Activated effector memory CD4-positive, alpha-beta T cell treated with Interleukin-2 at 50 U/mL for 16 hours (primary cell): ENCODE results near the gene SPATA6L.
A peak's percentile ranks its signal among the peaks of the same experiment; 100 is the strongest.

Experiments used
- DNase-seq: peaks from one replicate; pipeline ENCODE4 v3.0.0-alpha.2; 2020

The SPATA6L gene

GRCh38 chr9:4622016-4622415 is 44.3 kb downstream of the SPATA6L start:
- DNase-seq: no peak

DNA sequence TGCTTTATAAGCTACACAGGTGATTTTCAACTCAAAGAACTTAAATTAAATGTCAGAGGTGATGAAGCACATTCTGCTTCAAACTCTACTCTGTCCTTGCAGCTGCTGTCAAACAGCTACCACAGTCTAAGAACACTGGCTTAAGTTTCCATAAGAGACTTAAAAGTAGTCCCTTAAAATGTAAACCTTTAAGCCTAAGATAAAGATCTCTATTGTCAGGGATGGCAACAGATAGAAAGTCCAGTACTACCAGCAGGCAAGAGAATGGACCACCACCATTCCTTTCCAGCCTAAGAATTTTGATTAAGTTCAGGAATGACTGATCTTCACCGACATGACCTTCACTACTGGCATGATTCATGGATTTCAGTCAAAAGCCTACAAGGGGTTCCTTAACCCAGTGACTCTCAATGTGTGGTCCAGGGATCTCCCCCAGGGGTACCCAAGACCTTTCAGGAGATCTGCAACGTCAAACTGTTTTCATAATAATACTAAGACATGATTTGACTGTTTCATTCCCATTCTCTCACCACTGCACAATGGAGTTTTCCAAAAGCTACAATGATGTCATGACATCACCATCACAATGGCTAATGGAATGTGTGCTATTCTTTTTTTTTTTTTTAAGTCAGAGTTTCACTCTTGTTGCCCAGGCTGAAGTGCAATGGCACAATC is 45.3 kb downstream of the SPATA6L start:
- DNase-seq: no peak

- DNase-seq: no peak
Measured at GRCh38 chr9:4620057-4620765, 46.1 kb downstream of the SPATA6L start.

GRCh38 chr9:4618700-4619099 is 47.6 kb downstream of the SPATA6L start:
- DNase-seq: no peak

DNA sequence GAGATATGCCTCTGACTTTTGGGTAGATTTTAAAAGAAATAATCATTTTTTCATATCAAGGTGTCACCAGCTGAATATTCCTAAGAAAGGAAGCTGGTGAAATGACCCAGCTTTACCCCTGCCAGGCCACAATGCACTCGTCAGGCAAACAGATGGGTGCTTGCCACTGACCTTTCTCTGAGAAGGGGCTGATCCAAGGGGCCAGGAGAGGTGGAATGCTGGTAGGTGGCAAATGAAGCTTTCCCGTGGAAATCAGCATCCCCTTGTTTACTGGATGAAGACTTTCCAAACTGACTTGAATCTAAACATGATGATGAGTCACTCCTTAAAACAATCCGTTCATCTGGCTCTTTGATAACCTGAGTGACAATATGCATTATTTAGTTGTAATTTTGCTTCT is 48.5 kb downstream of the SPATA6L start:
- no peak for DNase-seq

GRCh38 chr9:4615778-4616177 is 50.5 kb downstream of the SPATA6L start:
- no peak for DNase-seq

DNA sequence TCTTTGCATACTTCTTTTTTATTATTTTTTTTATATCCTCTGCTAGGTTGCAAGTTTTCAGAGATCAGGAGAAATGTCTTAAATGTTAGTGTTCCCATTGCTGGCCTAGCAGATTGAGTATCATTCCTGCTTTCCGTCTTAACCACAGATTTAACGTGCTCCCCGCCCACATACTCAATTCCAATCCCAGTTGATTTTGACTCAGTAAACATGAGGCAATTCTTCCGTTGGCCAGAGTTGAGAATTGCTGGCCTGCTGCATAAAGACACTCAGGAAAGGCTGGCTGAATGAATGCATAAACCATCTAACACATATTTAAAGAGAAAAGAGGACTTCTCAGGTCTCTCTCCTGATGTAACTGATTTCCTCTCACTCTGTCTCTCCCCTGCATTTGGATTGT is 51.0 kb downstream of the SPATA6L start:
- DNase-seq: no peak

GRCh38 chr9:4614627-4615026 is 51.7 kb downstream of the SPATA6L start:
- no peak for DNase-seq

GRCh38 chr9:4606033-4606432 is 60.2 kb downstream of the SPATA6L start:
- DNase-seq: peak; percentile 53

DNA sequence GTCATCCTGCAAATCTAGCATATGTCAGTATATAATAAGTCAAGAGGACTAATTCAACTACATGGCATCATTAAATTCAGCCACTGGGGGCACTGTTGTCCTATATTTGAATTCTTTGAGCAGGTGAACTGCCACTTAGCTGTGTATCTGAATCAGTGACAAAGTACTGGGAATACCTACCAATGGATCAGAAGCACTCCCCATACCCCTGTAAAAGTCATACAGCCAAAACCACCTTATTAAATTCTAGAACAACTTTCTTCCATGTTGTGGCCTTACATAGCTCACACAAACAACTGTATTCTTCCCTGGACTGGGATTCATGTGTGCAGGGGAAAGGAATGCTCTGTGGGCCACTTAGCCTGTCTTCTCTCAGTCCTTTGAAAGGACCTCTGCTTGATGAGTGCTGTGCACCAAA is 61.6 kb downstream of the SPATA6L start:
- peak; percentile 11 for DNase-seq

- DNase-seq: no peak
Measured at GRCh38 chr9:4603830-4604229, 62.5 kb downstream of the SPATA6L start.

- no peak for DNase-seq
Measured at GRCh38 chr9:4600368-4600767, 65.9 kb downstream of the SPATA6L start.

DNA sequence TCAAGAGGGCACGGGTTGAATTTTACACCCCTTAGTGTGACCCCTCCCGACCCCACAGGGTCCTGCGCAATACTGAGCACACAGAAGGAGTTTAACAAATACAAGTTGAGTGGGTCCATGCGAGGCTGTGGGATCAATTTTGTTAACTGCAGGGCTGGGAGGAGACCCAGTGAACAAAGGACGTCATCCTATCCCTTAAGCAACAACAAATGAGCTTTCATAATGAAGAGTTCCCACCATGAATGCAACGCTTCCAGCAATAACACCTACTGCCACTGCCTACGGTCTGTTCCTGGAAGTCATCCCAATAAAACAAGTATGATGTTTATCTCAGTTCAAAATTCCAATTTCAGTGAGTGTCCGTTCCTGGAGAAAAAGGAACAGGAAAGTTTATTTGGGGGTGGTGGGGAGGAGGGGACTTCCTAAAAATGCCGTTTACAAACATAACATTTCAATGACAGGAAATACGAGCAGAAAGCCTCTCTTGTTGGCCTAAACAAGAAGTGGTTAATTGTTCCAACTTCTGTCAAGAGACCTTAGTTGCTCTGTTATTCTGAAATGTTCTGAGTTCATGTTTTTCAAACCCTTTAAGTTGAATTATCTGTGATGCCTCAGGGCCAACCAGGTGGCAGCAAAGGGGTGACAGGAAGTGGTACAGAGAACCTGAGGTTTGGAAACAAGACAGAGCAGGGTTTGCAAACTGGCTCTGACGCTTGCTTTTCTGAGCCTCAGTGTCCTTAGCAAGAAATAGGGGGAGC is 69.9 kb downstream of the SPATA6L start:
- peak; percentile 38 for DNase-seq

DNA sequence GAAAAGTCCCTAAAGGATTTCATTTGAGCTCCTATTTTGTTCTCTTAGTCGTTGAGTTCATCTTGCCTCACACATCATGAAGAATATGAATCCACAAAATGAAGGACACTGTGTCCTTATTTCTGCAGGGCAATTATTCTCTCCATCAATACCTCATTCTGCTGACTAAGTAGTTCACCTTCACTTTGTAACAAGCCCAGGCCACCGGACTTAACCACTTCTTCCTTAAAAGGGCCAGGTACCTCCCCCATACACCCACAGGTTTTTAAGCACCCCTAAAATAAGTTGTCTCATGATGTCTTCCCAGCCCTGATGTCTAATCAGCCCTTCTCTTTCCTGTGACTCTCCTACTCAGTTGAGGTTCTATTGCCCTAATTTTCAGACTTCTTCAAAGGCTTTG is 71.3 kb downstream of the SPATA6L start:
- DNase-seq: no peak

DNA sequence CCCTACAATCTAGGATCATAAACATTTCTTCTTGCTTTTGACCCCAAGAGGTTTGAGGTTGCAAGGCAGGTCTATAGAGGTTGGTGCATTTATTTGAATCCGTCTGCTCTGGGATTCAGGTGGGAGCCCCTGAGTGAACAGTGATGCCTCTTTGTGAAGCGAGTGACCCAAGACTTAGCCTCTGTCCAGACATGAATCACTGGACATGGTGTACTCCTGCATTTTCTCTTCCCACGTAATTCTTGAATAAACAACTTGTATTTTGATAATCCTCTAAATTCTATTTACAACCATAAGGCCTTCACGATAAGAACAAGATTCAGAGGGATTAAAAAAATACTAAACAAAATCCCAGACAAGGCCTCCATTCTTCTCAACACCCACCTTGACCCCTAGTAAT is 71.7 kb downstream of the SPATA6L start:
- DNase-seq: no peak

DNA sequence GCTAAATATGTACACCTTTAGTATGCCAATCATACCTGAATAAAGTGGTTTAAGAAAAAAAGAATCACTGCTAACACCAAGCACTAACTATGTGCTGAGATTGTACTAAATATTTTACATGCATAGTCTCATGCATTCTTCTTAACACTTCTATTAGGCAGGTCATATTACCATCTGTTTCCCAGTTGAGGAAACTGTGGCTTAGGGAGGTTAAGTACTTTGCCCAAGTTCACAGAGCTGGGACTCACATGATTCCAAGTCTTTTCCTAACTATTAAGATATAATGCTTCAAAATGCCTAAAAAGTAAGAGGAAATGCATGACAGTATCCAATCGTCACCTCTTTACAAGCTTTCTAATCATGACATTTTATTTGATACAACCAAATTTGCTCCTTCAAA is 73.4 kb downstream of the SPATA6L start:
- DNase-seq: no peak

DNA sequence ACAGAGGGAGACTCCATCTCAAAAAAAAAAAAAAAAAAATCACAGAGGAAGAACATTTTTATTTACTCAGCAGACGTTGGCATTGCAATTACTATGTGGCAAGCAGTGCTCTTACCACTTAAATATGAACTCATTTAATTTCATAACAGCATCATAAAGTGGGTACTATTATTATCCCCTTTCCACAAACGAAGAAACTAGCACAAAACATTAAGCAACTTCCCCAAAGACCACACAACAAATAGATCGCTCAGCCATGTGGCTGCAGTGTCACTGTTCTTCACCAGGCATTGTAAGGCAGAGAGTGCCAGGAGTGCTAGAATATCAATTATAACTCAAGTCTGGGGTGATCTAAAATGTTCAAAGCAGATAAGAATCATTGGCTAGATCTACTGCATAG is 74.0 kb downstream of the SPATA6L start:
- DNase-seq: no peak

- no peak for DNase-seq
Measured at GRCh38 chr9:4591123-4591500, 75.2 kb downstream of the SPATA6L start.

DNA sequence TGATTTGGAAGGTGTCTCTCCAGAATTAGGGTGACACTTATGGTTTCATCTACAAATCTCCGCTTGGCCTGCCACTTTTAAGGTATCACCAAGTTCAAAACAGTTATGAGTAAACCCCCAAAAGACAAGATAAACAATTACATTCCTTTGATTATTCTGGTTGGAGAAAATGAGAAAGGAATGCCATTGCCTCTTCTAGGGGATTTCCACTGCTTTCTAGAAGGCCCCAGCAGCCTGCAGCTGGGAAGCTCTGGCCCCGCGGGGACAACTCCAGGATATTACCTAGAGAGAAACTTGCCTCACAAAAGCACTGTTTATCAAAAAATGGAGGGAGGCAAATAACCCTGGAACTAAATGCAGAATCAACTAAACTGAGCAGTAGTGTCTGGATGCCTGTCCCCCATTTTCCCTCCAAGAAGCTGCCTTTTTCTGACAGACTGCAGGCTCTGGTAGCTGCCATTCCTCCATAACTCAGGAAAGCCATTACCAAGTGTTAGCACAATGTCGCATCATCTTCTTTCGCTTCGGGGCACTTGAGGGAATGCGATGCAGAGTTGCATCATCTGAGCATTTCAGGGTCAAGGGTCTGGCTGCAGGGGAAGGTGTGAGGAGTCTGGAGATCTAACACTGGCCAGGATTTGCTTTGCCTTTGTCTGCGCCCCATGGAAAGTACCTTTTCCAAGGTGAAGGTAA is 75.7 kb downstream of the SPATA6L start:
- DNase-seq: no peak

- DNase-seq: no peak
Measured at GRCh38 chr9:4588721-4589120, 77.6 kb downstream of the SPATA6L start.

DNA sequence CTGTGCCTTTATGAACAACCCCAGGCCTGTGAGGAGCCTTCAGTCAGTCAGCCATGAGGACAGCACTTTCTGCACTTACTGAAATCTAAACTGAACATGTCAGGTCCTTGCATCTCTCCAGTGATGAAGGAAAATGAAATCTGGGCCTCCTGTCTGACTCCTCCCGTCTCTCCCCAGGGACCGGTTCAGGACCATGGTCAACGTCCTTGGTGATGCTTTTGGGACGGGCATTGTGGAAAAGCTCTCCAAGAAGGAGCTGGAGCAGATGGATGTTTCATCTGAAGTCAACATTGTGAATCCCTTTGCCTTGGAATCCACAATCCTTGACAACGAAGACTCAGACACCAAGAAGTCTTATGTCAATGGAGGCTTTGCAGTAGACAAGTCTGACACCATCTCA is 81.1 kb downstream of the SPATA6L start:
- DNase-seq: no peak

DNA sequence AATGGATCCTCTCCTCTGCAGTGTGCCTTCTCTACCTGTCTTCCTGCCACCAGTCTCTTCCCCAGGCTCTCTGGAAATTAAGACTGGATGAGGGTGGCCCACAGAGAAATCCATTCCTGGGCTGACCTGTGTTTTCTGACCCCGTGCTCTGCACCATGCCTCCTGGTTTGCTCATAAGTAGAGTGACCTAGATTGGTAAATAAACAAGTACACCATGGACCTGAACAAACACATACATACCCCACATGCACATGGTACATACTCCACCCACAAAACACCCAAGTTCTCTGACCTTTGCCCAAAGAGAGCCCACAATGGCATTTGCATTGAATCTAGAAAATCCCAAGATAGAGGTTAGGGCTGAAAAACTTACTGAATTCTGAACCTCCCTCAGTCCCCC is 81.6 kb downstream of the SPATA6L start:
- no peak for DNase-seq

DNA sequence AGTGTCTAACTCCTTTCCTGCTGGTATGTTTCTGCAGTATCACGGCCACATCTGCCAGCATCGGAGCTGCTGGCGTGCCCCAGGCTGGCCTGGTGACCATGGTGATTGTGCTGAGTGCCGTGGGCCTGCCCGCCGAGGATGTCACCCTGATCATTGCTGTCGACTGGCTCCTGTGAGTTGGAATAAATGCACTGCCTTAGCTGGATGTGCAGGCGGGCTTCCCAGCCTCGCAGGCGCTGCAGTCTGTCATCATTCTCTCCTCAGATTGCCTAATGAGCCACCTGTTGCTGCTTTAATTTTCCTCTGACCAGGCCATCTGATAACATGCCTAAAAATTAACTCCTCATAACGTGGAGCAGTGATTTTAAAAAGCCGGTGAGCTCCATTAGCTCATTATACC is 83.3 kb downstream of the SPATA6L start:
- no peak for DNase-seq
